Epithelial cell of proximal tubule (primary cell): Measurements from ENCODE around the gene SIGLEC9. TPM values are rescaled to one million over a fixed set of nuclear protein-coding genes. Genes with fewer than 3 reads are reported as not detected.
"Not testable (repeated sequence)": the region's sequence is repeated elsewhere in the genome, so short reads cannot be mapped to it uniquely, and the experiment has no call there.

Experiments
- DNase-seq: peaks from one replicate; pipeline ENCODE4 v3.0.0-alpha.2; 2011; ENCODE audit warnings: low read depth
- H3K4me3 ChIP-seq: 2 replicates; pipeline ENCODE4 v1.5.1; 2011; ENCODE audit warnings: low read depth, mild to moderate bottlenecking, low read length
- total RNA-seq: library from RNA; depleted of rRNA; stranded (reverse); fragments of >200 nt; gene quantifications from 2 replicates; pipeline ENCODE4 v1.2.3, GENCODE V29; 2015
- TF ChIP-seq, protein P1 (sequence below): conservative IDR thresholded peaks from 2 replicates; pipeline ENCODE4 v1.5.1; 2012; ENCODE audit warnings: low read depth, mild to moderate bottlenecking, low read length

The SIGLEC9 gene
- total RNA-seq, 1 donor from 2014 or later, result not detected

DNA sequence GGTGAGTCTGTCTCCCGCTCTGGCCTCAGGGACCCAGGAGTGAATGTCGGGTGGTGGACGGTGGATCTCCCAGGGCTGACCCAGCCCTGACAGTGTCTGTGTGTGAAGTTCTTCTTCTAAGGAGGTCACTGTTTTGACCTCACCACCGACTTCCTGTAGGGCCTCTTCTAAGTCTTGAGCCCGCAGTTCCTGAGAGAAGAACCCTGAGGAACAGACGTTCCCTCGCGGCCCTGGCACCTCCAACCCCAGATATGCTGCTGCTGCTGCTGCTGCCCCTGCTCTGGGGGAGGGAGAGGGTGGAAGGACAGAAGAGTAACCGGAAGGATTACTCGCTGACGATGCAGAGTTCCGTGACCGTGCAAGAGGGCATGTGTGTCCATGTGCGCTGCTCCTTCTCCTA is 17.4 kb downstream of the SIGLEC9 start, which contains the start of gene SIGLEC7:
SIGLEC7 (plus strand) TSS at position 183 of the 400 bp plus-strand sequence; CDS start at position 252, 69 bp downstream.
- no peak within 1 kb of the TSS for H3K4me3 ChIP-seq
- TF ChIP-seq, protein P1, sequence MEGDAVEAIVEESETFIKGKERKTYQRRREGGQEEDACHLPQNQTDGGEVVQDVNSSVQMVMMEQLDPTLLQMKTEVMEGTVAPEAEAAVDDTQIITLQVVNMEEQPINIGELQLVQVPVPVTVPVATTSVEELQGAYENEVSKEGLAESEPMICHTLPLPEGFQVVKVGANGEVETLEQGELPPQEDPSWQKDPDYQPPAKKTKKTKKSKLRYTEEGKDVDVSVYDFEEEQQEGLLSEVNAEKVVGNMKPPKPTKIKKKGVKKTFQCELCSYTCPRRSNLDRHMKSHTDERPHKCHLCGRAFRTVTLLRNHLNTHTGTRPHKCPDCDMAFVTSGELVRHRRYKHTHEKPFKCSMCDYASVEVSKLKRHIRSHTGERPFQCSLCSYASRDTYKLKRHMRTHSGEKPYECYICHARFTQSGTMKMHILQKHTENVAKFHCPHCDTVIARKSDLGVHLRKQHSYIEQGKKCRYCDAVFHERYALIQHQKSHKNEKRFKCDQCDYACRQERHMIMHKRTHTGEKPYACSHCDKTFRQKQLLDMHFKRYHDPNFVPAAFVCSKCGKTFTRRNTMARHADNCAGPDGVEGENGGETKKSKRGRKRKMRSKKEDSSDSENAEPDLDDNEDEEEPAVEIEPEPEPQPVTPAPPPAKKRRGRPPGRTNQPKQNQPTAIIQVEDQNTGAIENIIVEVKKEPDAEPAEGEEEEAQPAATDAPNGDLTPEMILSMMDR, result no peak
- DNase-seq, result no peak

DNA sequence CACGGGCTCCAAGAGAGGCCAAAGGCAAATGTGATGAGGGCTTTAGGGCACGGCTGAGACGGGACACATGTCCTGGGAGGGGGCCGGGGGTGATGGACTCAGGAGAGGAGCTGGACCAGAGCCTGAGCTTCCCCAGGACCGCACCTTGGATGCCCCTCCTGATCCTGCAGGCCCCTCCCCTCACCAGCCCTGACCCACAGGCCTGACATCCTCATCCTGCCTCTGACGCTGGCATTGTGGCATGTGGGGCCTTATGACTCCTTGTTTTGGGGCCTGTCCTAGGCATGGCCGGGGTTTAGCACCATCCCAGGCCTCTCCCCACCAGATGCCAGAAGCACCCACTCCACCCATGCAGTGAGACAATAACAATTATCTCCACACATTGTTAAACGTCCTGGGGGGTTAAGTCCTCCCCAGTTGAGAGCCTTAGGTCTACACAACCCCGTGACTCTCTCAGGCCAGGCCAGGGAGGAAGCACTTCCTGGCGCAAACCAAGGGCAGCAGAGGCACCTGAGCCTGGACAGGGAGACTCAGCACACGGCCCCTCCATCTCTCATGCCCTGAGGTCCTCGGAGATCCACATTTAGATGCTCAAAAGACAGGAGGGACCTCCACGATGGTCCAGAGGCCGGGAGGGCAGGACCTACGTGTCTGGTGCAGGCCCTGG is 18.2 kb downstream of the SIGLEC9 start:
- H3K4me3 ChIP-seq, DNase-seq: not testable (repeated sequence)

DNA sequence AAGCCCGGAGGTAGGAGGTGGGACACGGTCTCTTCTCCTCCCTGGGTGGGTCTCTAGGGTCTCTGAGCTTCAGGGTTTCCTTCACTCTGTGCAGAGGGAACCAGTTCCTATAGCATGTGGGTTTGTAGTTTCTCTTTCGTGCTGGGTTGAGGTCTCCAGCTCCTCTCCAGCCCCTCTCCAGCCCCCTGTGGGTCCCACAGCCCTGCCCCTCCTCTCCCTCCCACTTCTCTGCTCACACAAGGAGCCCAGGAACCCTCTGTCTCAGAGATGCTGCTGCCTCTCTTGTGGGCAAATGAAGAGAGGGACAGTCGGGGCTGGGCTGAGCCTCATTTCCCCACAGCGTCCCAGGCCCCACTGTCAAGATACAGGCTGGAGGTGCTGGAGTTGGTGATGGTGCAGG is 18.8 kb downstream of the SIGLEC9 start:
- no peak overlapping the region for H3K4me3 ChIP-seq
- DNase-seq, result no peak
- TF ChIP-seq, protein P1, result no peak

DNA sequence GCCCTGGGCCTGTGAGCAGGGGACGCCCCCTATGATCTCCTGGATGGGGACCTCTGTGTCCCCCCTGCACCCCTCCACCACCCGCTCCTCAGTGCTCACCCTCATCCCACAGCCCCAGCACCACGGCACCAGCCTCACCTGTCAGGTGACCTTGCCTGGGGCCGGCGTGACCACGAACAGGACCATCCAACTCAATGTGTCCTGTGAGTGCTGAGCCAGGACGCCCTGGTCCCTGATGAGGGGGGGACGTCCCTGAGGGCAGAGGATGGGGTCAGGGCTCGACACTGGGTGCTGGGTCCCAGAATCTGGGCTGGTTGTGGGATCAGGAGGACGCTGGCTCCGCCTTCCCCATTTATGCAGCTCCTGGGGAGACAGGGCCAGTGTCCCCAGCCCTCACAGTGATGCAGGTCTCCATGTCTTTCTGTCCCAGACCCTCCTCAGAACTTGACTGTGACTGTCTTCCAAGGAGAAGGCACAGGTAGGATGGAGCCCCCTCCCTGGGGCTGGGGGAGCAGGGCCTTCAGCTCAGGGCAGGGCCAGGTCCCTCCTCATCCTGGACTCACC is 19.9 kb downstream of the SIGLEC9 start:
- no peak for DNase-seq
- no peak overlapping the region for H3K4me3 ChIP-seq
- TF ChIP-seq, protein P1, result no peak

DNA sequence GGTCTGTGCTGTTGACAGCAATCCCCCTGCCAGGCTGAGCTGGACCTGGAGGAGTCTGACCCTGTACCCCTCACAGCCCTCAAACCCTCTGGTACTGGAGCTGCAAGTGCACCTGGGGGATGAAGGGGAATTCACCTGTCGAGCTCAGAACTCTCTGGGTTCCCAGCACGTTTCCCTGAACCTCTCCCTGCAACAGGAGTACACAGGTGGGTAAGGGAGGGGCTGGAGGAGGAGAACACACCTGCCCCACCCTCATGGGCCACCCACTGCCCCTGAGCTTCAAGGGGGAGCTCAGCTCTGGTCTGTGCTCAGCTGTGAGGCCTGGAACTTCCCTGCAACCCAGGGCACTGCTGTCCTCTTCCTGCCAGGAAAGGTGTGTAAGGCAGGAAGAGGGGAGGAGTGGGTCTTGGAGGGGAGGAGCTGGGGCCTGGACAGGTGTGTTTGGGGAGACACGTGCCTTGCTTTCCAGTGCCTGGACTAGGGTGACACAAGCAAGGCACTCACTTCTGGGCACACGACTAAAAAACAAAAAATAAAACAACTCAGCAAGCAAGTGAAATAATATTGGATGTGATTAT is 21.3 kb downstream of the SIGLEC9 start:
- DNase-seq, result no peak
- H3K4me3 ChIP-seq, result no peak overlapping the region
- TF ChIP-seq, protein P1, result no peak

DNA sequence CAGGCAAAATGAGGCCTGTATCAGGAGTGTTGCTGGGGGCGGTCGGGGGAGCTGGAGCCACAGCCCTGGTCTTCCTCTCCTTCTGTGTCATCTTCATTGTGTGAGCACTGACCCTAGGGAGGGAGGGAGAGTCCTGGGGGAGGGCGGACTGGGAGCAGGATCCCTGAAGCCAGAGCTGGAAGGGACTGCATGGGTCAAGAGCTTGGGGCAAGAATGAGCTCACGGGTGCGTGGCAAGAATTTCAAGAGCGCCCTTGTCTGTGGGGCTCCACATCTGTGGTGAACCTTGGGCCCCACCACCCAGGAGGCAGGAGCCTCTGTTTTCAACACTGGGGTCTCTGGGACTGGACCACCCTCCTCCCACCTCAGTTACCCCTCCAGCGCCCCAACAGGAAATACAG is 22.0 kb downstream of the SIGLEC9 start:
- DNase-seq, result no peak
- TF ChIP-seq, protein P1, result no peak
- no peak overlapping the region for H3K4me3 ChIP-seq

DNA sequence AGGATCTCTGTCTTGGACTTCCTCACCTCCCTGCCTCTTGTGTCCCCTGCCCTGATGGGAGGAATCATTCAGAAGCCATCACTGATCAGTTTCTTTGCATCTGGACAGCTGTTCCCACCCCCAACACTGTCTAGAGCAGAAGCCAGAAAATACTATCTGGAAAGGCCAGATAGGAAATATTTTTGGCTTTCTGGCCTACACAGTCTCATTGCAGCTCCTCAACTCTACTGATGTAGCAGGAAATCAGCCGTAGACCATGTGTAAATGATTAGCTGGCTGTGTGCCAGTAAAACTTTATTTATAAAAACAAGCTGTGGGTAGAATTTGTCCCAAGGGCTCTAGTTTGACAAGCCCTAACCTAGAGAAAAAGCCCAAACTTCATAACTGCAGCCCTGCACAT is 23.0 kb downstream of the SIGLEC9 start:
- no peak for DNase-seq
- TF ChIP-seq, protein P1, result no peak

More for the DNA sequence above, 23.0 kb downstream of the SIGLEC9 start:
- no peak overlapping the region for H3K4me3 ChIP-seq
